ENCODE measurements around the gene SLC22A9. TPM values are rescaled to one million over a fixed set of nuclear protein-coding genes. Genes with fewer than 3 reads are reported as not detected.

SLC22A9 gene
- total RNA-seq, 1 donor from 2014 or later = not detected

DNA sequence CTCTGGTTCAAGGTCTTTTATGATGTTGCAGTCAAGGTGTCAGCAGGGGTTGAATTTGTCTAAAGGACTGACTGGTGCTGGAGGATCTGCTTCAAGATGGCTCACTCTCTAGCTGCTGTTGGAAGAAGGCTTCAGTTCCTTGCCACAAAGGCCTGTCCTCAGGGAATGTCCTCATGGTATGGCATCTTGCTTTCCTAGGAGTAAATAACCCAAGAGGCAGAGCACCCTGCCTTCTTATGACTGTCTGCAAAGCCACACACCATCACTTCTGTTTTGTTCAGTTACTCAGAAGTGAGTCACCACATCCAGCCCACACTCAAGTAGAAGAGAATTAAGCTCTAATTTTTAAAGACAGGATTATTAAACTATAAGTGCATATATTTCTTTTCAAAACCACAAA, 76.1 kb downstream of the SLC22A9 start:
- H3K27me3 Mint-ChIP-seq (ENCODE audit: low read depth) = peaks cover 22% of the 10 kb centered on the region
- TF ChIP-seq, protein P1, sequence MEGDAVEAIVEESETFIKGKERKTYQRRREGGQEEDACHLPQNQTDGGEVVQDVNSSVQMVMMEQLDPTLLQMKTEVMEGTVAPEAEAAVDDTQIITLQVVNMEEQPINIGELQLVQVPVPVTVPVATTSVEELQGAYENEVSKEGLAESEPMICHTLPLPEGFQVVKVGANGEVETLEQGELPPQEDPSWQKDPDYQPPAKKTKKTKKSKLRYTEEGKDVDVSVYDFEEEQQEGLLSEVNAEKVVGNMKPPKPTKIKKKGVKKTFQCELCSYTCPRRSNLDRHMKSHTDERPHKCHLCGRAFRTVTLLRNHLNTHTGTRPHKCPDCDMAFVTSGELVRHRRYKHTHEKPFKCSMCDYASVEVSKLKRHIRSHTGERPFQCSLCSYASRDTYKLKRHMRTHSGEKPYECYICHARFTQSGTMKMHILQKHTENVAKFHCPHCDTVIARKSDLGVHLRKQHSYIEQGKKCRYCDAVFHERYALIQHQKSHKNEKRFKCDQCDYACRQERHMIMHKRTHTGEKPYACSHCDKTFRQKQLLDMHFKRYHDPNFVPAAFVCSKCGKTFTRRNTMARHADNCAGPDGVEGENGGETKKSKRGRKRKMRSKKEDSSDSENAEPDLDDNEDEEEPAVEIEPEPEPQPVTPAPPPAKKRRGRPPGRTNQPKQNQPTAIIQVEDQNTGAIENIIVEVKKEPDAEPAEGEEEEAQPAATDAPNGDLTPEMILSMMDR (IDR thresholded peaks at IDR 0.05; ENCODE audit: unreplicated experiment) = no peak
- H3K27ac Mint-ChIP-seq = no peak overlapping the region
- DNase-seq (ENCODE audit: low spot score in 2 of 2, unreplicated experiment in 2 of 2) = no peak
- no peaks in the 10 kb centered on the region for H3K36me3 Mint-ChIP-seq
- H3K9me3 Mint-ChIP-seq = peaks cover 10% of the 10 kb centered on the region
- no peak overlapping the region for H3K4me3 Mint-ChIP-seq
- H3K4me1 Mint-ChIP-seq = no peaks in the 10 kb centered on the region

DNA sequence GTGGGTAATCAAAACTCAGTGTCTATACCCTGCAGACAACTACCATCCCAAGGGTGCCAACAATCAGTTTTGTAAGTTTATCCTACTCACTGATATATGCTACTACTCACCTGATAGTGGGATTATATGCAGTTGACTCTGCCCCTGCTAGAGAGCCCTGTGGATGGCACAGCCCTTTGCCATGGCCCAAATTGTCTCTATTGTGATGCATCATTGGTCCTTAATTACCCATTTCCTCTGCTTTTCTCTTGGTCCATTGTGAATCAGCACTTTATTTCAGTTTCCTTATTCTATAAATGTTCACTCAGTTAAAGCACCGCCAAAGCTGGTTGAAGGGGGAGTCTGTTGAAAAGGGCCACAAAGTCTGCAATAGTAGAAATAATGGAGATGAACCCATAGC, 79.1 kb downstream of the SLC22A9 start:
- Mint-ChIP-seq H3K4me1 (no peaks in the 10 kb centered on the region), H3K27ac (no peak overlapping the region), H3K9me3 (peaks cover 6% of the 10 kb centered on the region), H3K4me3 (no peak overlapping the region), H3K27me3 (ENCODE audit: low read depth) (peaks cover 29% of the 10 kb centered on the region), H3K36me3 (no peaks in the 10 kb centered on the region)
- no peak for DNase-seq (ENCODE audit: low spot score in 2 of 2, unreplicated experiment in 2 of 2)
- TF ChIP-seq, protein P1 (IDR thresholded peaks at IDR 0.05; ENCODE audit: unreplicated experiment) = no peak

DNA sequence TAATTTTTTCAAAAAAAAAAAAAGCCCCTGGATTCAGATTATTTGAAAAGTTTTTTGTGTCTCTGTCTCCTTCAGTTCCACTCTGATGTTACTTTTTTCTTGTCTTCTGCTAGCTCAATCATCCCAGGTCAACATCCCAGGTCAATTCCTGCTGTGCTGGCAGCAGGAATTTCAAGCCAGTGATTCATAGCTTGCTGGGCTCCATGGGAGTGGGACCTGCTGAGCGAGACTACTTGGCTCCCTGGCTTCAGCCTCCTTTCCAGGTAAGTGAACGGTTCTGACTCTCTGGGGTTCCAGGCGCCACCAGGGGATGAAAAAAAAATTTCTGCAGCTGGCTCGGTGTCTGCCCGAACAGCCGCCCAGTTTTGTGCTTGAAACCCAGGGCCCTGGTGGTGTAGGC, 90.0 kb downstream of the SLC22A9 start:
- TF ChIP-seq, protein P1 (IDR thresholded peaks at IDR 0.05; ENCODE audit: unreplicated experiment) = no peak
- Mint-ChIP-seq H3K27me3 (ENCODE audit: low read depth) (peaks cover 5% of the 10 kb centered on the region), H3K36me3 (no peaks in the 10 kb centered on the region), H3K4me3 (no peak overlapping the region), H3K4me1 (peaks cover 2% of the 10 kb centered on the region), H3K27ac (no peak overlapping the region), H3K9me3 (no peaks in the 10 kb centered on the region)
- no peak for DNase-seq (ENCODE audit: low spot score in 2 of 2, unreplicated experiment in 2 of 2)

Other genes with a start within 250 kb of the SLC22A9 start
- not detected in 3 replicates for gene SLC22A24, start 225.6 kb upstream of the SLC22A9 start, total RNA-seq
- not detected in 3 replicates for gene SLC22A25, start 126.2 kb upstream of the SLC22A9 start, total RNA-seq
- gene PLAAT5, start 121.4 kb downstream of the SLC22A9 start, total RNA-seq = 1.9 to 2.2 TPM (median 1.9 TPM) in 3 replicates
- 0.58 to 0.89 TPM (median 0.79 TPM) in 3 replicates for gene LGALS12, start 136.3 kb downstream of the SLC22A9 start, total RNA-seq
- 1.2 to 1.9 TPM (median 1.7 TPM) in 3 replicates for gene PLAAT4, start 167.0 kb downstream of the SLC22A9 start, total RNA-seq
- gene PLAAT2, start 193.6 kb downstream of the SLC22A9 start, total RNA-seq = not detected in 3 replicates
- gene PLAAT3, start 244.6 kb downstream of the SLC22A9 start, total RNA-seq = 0.89 to 1.6 TPM (median 1.5 TPM) in 3 replicates

Data from mesothelial cell of epicardium (in vitro differentiated cells).